KBM-7 (cell line): Measurements from ENCODE around the gene MOV10L1.

Experiments
- DNase-seq: peaks from one replicate; pipeline ENCODE4 v3.0.0-alpha.2; 2015
- in situ Hi-C: fragments of 300-500 bp; cut with MboI; formaldehyde crosslinking; loops from 2 replicates; pipeline ENCODE4 v1.14.3; 2020; ENCODE audit warnings: low sequenced_read_pairs, low pct_unique_long_range_greater_than_20kb, mixed read lengths

Gene MOV10L1

GRCh38 chr22:50205781-50206569, 116.2 kb downstream of the MOV10L1 start:
- in situ Hi-C loops: loop anchor here (10.0 kb wide), 2 partner anchors 51 to 271 kb away; no protein-coding TSS in a partner anchor
- DNase-seq: no peak

- in situ Hi-C loops: loop anchor here (10.0 kb wide), 2 partner anchors 52 to 272 kb away; no protein-coding TSS in a partner anchor
- DNase-seq: peak; percentile 52
Measured at GRCh38 chr22:50206599-50206998, 116.8 kb downstream of the MOV10L1 start.

- DNase-seq: no peak
- in situ Hi-C loops: loop anchor here (10.0 kb wide), 2 partner anchors 53 to 273 kb away; no protein-coding TSS in a partner anchor
Measured at GRCh38 chr22:50207383-50208140, 117.8 kb downstream of the MOV10L1 start.

DNA sequence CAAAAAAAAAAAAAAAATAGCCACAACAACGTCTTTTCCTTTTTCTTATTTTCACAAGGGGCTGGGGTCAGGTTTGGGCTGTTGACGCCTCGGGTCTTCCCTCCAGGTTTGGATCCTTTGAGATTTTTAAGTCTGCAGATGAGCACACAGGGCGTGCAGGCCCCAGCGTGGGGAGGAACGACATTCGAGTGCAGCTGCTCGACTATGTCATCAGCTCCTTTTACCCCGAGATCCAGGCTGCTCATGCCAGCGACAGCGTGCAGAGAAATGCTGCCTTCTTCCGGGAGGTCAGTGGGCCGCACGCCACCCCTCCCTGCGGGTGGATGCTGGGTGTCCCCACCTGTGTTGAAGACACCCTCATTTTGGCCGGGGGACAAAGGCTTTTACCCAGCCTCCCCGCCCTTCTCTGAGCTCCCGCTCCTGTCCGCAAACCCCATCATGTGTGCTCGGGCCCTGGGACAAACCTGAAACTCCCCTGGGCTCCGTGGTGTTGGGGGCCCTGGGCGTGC, 118.7 kb downstream of the MOV10L1 start:
- no peak for DNase-seq
- in situ Hi-C loops: loop anchor here (10.0 kb wide), 2 partner anchors 54 to 274 kb away; no protein-coding TSS in a partner anchor

- in situ Hi-C loops: loop anchor here (10.0 kb wide), 2 partner anchors 54 to 274 kb away; no protein-coding TSS in a partner anchor
- DNase-seq: no peak
Measured at GRCh38 chr22:50208939-50209892, 119.4 kb downstream of the MOV10L1 start.

DNA sequence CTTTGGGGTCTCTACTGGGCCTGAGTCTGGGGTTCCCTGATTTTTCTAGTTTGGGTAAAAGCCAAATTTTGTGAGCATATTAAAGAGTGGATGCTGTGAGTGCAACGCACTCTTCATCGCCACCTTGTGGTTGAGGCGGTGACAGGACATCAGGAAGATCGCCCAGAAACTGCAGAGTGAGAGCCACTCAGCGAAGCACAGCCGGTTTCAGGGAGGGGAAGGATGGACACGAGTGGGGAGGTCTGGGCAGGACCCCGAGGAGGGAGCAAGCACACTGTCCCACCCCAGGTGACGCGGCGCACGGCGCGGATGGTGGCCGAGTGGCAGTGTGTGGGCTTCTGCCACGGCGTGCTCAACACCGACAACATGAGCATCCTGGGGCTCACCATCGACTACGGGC, 120.1 kb downstream of the MOV10L1 start:
- DNase-seq: peak; percentile 69
- in situ Hi-C loops: loop anchor here (10.0 kb wide), 2 partner anchors 55 to 275 kb away; no protein-coding TSS in a partner anchor

DNA sequence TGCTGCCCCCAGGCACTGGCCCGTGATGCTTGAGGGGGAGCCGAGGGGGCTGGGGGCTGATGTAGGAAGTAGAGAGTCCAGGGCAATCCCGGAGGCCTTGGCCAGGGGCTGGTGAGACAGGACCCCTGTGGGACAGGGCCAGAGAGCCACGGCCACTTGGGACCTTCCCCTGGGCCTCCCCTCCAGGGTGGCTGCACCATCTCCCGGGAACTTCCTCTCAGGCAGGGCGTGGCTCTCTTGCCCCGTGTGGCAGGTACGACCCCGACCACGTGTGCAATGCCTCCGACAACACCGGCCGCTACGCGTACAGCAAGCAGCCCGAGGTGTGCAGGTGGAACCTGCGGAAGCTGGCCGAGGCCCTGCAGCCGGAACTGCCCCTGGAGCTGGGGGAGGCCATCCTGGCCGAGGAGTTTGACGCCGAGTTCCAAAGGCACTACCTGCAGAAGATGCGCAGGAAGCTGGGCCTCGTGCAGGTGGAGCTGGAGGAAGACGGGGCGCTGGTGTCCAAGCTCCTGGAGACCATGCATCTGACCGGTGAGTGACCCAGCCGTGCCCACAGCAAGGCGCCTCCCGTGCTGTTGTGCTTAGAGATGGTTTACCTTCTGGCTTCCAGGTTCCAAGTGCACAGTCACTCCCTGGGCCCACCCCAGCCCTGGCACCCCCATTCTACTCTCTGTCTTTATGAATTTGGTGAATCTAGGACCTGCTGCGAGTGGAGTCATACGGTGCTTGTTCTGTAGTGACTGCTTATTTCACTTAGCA, 120.8 kb downstream of the MOV10L1 start:
- no peak for DNase-seq
- in situ Hi-C loops: no loop called here

GRCh38 chr22:50211147-50211546, 121.3 kb downstream of the MOV10L1 start:
- in situ Hi-C loops: no loop called here
- DNase-seq: no peak
